ENCODE measurements around the gene THOC3. TPM values are rescaled to one million over a fixed set of nuclear protein-coding genes. Genes with fewer than 3 reads are reported as not detected.
"Not testable (repeated sequence)": the region's sequence is repeated elsewhere in the genome, so short reads cannot be mapped to it uniquely, and the experiment has no call there.

THOC3 gene, protein sequence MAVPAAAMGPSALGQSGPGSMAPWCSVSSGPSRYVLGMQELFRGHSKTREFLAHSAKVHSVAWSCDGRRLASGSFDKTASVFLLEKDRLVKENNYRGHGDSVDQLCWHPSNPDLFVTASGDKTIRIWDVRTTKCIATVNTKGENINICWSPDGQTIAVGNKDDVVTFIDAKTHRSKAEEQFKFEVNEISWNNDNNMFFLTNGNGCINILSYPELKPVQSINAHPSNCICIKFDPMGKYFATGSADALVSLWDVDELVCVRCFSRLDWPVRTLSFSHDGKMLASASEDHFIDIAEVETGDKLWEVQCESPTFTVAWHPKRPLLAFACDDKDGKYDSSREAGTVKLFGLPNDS
- total RNA-seq (2021) = 82.5 and 83.7 TPM in 2 replicates
- percentile 34 among the genes with signal in this experiment for Bru-seq, nascent RNA
- BruChase-seq, experiment 1, labeled RNA remaining after a 2-hour chase = percentile 40 among the genes with signal in this experiment
- BruChase-seq, experiment 2, labeled RNA remaining after a 6-hour chase = percentile 51 among the genes with signal in this experiment
- long read RNA-seq, transcript THOC3-201 (6 exons, 1,589 nt) = major isoform, 187 of 206 reads
- long read RNA-seq, partial matches to known transcripts = 3 of 206 reads
- long read RNA-seq, other reads (novel, unspliced or antisense) = 15 of 206 reads

DNA sequence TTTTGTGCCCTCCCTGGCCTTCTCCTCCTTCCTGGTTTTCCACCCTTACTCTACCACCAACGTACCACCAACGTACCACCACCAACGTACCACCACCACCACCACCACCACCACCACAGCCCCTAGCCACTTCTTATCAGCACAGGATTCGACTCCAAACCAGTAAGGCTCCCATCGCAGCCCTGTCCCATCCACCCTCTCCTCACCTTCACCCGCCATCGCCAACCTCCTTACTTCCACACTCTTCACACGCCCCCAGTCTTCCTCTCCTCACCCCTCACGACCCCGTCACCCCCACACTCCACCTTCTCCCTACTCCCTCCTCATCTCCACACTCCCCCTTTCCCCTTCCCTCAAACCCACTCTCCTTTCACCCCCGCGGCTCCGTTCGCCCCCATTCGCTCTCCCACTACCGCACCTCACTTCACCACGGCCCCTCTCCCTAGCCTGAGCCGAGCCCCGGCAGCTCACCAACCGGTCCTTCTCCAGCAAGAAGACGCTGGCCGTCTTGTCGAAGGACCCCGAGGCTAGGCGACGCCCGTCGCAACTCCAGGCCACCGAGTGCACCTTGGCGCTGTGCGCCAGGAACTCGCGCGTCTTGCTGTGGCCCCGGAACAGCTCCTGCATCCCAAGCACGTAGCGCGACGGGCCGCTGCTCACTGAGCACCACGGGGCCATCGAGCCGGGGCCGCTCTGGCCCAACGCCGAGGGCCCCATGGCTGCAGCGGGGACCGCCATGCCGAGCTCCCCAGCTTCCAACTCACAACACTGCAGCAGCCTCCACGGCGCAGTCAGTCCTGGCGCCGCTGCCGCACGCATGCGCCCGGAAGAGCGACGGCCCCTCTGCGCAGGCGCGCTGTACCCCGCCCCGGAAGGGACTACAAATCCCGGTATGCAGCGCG, at the start of gene THOC3:
Gene THOC3 (minus strand): TSS at position 845 of the 902 bp plus-strand sequence. CDS start 107 bp downstream, at position 738.
- peak; percentile 58 to 82 for DNase-seq
- not testable (repeated sequence) for BruUV-seq (replicated peaks)

DNA sequence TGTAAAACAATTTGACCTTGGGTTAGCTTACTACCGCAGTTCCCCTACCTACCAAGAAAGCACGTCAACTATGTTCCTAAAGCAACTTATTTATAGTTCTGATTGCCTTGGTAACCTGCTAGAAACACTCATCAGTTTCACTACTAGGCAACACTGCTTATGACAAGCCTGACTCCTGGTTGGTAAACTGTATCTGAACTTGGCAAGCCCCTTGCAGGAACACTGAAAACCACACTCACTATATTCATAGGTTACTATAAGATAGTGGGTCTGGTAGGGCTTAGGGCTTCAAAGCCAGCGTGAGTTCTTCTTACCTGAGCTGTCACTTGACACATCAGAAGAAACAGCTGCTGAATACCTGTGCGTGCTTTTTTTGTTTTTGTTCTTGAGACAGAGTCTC, 49.2 kb upstream of the THOC3 start:
- CTCF ChIA-PET; H3K4me2 ChIP-seq; POLR2A ChIA-PET (ENCODE audit: unreplicated experiment); H3K4me3 ChIP-seq; BruUV-seq (replicated peaks); H3K36me3 ChIP-seq (ENCODE audit: low read depth); H3K27ac ChIP-seq; H3K4me1 ChIP-seq (replicated peaks; ENCODE audit: insufficient read depth); H3K79me2 ChIP-seq (ENCODE audit: low read depth); H3F3A ChIP-seq (ENCODE audit: insufficient read depth, low read depth); H3K9me2 ChIP-seq (ENCODE audit: insufficient read depth); H4K20me1 ChIP-seq (ENCODE audit: insufficient read depth); intact Hi-C loops (cut with micrococcal nuclease; ENCODE audit: unreplicated experiment); DNase-seq; H2AFZ ChIP-seq; H3K9me3 ChIP-seq (ENCODE audit: insufficient read depth, low read depth); H3K27me3 ChIP-seq (ENCODE audit: insufficient read depth, low read depth): not testable (repeated sequence)

More for the DNA sequence above, at the start of gene THOC3:
- H3K27me3 ChIP-seq (ENCODE audit: insufficient read depth, low read depth); H3K79me2 ChIP-seq (ENCODE audit: low read depth); POLR2A ChIA-PET (ENCODE audit: unreplicated experiment); H3K4me1 ChIP-seq (replicated peaks; ENCODE audit: insufficient read depth); CTCF ChIA-PET; H3F3A ChIP-seq (ENCODE audit: insufficient read depth, low read depth); H3K27ac ChIP-seq; H4K20me1 ChIP-seq (ENCODE audit: insufficient read depth); H2AFZ ChIP-seq; H3K9me3 ChIP-seq (ENCODE audit: insufficient read depth, low read depth); H3K9me2 ChIP-seq (ENCODE audit: insufficient read depth); intact Hi-C loops (cut with micrococcal nuclease; ENCODE audit: unreplicated experiment); H3K36me3 ChIP-seq (ENCODE audit: low read depth): not testable (repeated sequence)
- peak within 1 kb of the TSS; percentile 66 for H3K4me2 ChIP-seq
- H3K4me3 ChIP-seq = peak within 1 kb of the TSS; percentile 93

DNA sequence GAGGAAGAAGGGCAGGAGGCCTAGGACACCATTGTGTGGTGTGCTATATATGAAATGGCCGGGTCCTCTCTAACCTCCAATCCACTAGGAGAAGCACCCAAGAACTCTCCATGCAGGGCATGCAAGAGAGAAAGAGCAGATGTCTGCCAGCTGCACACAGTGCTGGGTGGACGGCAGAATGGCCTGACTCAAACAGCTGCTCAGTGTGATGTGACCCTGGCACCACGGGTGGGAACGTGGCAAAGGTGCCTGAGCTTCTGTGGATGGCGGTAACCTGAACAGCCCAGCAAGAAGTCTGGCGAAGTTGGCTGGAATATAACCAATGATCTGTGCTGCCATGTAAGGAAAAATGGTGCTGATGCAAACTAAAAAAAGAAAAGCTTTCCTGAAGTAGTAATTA, 46.2 kb upstream of the THOC3 start:
- H4K20me1 ChIP-seq (ENCODE audit: insufficient read depth); intact Hi-C loops (cut with micrococcal nuclease; ENCODE audit: unreplicated experiment); H3K4me1 ChIP-seq (replicated peaks; ENCODE audit: insufficient read depth); H2AFZ ChIP-seq; POLR2A ChIA-PET (ENCODE audit: unreplicated experiment); H3K9me3 ChIP-seq (ENCODE audit: insufficient read depth, low read depth); CTCF ChIA-PET; H3K36me3 ChIP-seq (ENCODE audit: low read depth); H3K9me2 ChIP-seq (ENCODE audit: insufficient read depth); H3K79me2 ChIP-seq (ENCODE audit: low read depth); H3F3A ChIP-seq (ENCODE audit: insufficient read depth, low read depth); H3K4me3 ChIP-seq; H3K27ac ChIP-seq; BruUV-seq (replicated peaks); H3K4me2 ChIP-seq; DNase-seq: not testable (repeated sequence)
- peaks cover 11% of the 10 kb centered on the region; the same call in 1 of the 2 replicates for H3K27me3 ChIP-seq (ENCODE audit: insufficient read depth, low read depth)

DNA sequence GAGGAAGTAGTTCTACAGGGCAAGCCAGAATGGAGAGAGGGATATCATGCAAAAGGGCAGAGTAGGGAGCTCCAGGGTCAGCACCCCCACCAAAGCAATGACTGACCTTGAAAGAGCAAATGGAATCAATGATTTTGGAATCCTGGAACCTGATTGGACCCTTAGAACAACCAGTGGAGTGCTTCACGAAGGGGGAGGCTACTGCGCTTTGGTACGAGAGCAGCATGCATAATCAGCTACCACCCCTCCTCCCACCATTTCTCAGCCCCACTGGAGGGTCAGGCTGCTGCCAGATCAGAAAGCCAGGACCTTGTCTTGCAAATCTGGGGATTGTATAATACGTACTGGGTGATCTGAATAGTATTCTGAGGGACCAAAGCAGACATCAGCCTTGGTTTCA, 43.0 kb upstream of the THOC3 start:
- H3K4me3 ChIP-seq; H2AFZ ChIP-seq; CTCF ChIA-PET; H3K27ac ChIP-seq; POLR2A ChIA-PET (ENCODE audit: unreplicated experiment); H3K4me1 ChIP-seq (replicated peaks; ENCODE audit: insufficient read depth); H3K79me2 ChIP-seq (ENCODE audit: low read depth); intact Hi-C loops (cut with micrococcal nuclease; ENCODE audit: unreplicated experiment); H3K36me3 ChIP-seq (ENCODE audit: low read depth); H4K20me1 ChIP-seq (ENCODE audit: insufficient read depth); H3K9me2 ChIP-seq (ENCODE audit: insufficient read depth); H3F3A ChIP-seq (ENCODE audit: insufficient read depth, low read depth); H3K9me3 ChIP-seq (ENCODE audit: insufficient read depth, low read depth); DNase-seq; BruUV-seq (replicated peaks); H3K4me2 ChIP-seq: not testable (repeated sequence)
- peaks cover 12% of the 10 kb centered on the region; the same call in 1 of the 2 replicates for H3K27me3 ChIP-seq (ENCODE audit: insufficient read depth, low read depth)

DNA sequence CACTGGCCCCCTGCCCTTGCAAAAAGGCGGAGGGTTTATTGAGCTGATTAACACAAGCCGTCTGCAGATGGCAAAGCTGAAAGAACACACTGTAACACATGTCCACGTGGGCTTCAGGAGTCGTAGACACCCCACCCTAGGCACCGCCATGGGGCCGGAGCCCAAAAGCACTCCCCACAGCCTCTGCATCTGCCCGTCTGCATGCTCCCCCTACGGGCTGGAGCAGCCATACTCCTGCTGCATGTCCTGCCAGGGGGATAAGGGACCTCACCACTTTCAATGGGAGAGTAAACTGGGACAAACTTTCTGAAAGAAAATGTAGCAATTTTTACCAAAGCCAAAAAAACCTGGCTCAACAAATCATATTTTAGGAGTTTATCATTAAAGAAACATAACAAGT, 42.1 kb upstream of the THOC3 start:
- CTCF ChIA-PET; H3K4me3 ChIP-seq; H3K9me2 ChIP-seq (ENCODE audit: insufficient read depth); H3K79me2 ChIP-seq (ENCODE audit: low read depth); H4K20me1 ChIP-seq (ENCODE audit: insufficient read depth); H3K4me1 ChIP-seq (replicated peaks; ENCODE audit: insufficient read depth); BruUV-seq (replicated peaks); H3K9me3 ChIP-seq (ENCODE audit: insufficient read depth, low read depth); H2AFZ ChIP-seq; H3F3A ChIP-seq (ENCODE audit: insufficient read depth, low read depth); H3K4me2 ChIP-seq; H3K36me3 ChIP-seq (ENCODE audit: low read depth); H3K27ac ChIP-seq; intact Hi-C loops (cut with micrococcal nuclease; ENCODE audit: unreplicated experiment); POLR2A ChIA-PET (ENCODE audit: unreplicated experiment): not testable (repeated sequence)
- H3K27me3 ChIP-seq (ENCODE audit: insufficient read depth, low read depth) = peaks cover 12% of the 10 kb centered on the region; the same call in 1 of the 2 replicates
- DNase-seq = peak in 1 of 2 experiments; percentile 31

DNA sequence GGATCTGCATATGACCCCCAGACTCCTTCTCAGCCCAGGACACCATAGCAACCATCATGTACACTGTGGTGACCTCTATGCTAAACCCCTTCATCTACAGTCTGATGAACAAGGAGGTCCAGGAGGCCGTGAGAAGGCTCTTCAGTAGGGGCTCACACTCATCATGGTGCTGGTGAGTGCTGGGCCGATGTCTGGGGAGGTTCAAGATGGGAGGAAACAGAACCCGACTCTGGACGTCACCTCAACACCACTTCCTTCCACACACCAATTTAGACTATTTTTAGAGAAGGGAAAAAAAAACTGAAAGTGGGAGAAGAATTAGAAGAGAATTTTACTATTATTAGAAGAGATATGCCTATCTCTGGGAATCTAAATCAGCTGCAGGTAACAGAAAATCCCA, 39.1 kb upstream of the THOC3 start:
- H3K9me3 ChIP-seq (ENCODE audit: insufficient read depth, low read depth); H3K4me1 ChIP-seq (replicated peaks; ENCODE audit: insufficient read depth); H3K4me3 ChIP-seq; intact Hi-C loops (cut with micrococcal nuclease; ENCODE audit: unreplicated experiment); POLR2A ChIA-PET (ENCODE audit: unreplicated experiment); H2AFZ ChIP-seq; H3F3A ChIP-seq (ENCODE audit: insufficient read depth, low read depth); DNase-seq; H4K20me1 ChIP-seq (ENCODE audit: insufficient read depth); H3K36me3 ChIP-seq (ENCODE audit: low read depth); H3K79me2 ChIP-seq (ENCODE audit: low read depth); H3K27ac ChIP-seq; BruUV-seq (replicated peaks); H3K4me2 ChIP-seq; H3K9me2 ChIP-seq (ENCODE audit: insufficient read depth); CTCF ChIA-PET: not testable (repeated sequence)
- H3K27me3 ChIP-seq (ENCODE audit: insufficient read depth, low read depth) = peaks cover 32% of the 10 kb centered on the region

DNA sequence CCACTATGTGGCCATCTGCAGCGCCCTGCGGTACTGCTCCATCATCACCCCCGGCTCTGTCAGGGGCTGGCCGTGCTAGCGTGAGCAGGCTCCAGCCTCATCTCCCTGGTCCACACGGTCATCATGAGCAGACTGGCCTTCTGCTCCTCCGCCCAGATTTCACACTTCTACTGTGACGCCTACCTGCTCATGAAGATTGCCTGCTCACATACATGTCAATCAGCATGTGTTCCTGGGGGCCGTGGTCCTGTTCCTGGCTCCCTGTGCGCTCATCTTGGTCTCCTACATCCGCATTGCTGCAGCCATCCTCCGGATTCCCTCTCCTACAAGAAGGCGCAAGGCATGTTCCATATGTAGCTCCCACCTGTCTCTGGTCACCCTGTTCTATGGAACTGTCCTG, 38.7 kb upstream of the THOC3 start:
- H3K9me3 ChIP-seq (ENCODE audit: insufficient read depth, low read depth); H4K20me1 ChIP-seq (ENCODE audit: insufficient read depth); POLR2A ChIA-PET (ENCODE audit: unreplicated experiment); H3K4me1 ChIP-seq (replicated peaks; ENCODE audit: insufficient read depth); H2AFZ ChIP-seq; H3K27ac ChIP-seq; H3K36me3 ChIP-seq (ENCODE audit: low read depth); intact Hi-C loops (cut with micrococcal nuclease; ENCODE audit: unreplicated experiment); H3K4me2 ChIP-seq; H3F3A ChIP-seq (ENCODE audit: insufficient read depth, low read depth); H3K79me2 ChIP-seq (ENCODE audit: low read depth); H3K4me3 ChIP-seq; BruUV-seq (replicated peaks); DNase-seq; H3K9me2 ChIP-seq (ENCODE audit: insufficient read depth); CTCF ChIA-PET: not testable (repeated sequence)
- peaks cover 36% of the 10 kb centered on the region for H3K27me3 ChIP-seq (ENCODE audit: insufficient read depth, low read depth)
